Adrenal gland (tissue), 5 donors: ENCODE measurements around the gene ATP6V0A4.

Source experiments
- CTCF ChIP-seq, 6 experiments: fragments of 450-650 bp in 4 of 6; fragments of 200-600 bp in 2 of 6; sonication (generic) in 1 of 6; IDR thresholded peaks; 1 replicate in 5 of 6; 2 replicates in 1 of 6; pipeline versions ENCODE4 v1.5.1 to v1.8.0; 2016 to 2021; ENCODE audit warnings: antibody characterized with exemption in 6 of 6, mild to moderate bottlenecking in 2 of 6, moderate library complexity in 1 of 6
- POLR2A ChIP-seq, 2 donors: fragments of 450-650 bp; IDR thresholded peaks; one replicate each; pipeline ENCODE4 v1.6.1; 2017; ENCODE audit warnings: antibody characterized with exemption in 2 of 2, mild to moderate bottlenecking in 2 of 2, moderate library complexity in 1 of 2
- donor health status: DM: no; HTN: no; CAD: no.

DNA sequence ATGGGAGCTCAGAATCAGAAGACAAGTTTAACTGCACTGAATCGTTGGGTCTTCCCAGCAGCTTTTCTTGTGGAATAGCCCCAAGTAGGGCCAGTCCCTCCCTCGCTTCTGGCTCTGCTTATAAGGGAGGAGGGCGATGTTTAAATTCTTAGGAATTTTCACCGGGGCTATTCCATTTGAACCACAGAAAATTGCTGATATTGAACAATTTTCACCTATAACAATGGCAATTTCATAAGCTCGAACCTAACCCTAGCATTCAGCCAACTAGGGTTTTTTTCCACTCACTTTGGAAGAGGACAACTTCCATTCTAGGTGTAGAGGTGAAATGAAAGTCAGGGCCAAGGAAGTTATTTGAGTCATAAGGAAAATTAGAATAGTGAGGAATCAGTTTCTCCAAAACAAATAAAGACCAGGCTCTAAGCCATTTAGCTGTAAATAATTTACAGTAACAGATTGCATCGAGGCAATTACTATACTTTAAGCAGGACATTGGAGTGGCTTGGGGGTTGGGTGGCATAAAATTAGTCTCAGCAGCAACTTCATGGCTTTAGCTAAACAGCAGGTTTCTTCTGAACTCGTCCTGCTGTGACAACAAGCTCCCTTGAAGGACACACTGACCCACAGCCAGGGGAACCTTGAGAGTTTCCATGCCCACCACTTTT, 1.5 kb upstream of the ATP6V0A4 start:
- no peak for TF ChIP-seq CTCF (IDR thresholded peaks at IDR 0.05)
- no peak for TF ChIP-seq POLR2A (IDR thresholded peaks at IDR 0.05)
